HFFc6 (cell line): ENCODE data around the gene CLP1. TPM values are rescaled to one million over a fixed set of nuclear protein-coding genes. Genes with fewer than 3 reads are reported as not detected.

Source experiments
- DNase-seq: peaks from one replicate; pipeline ENCODE4 v3.0.0-alpha.2; 2018
- H3K27ac Mint-ChIP-seq: 2 replicates; pipeline ENCODE4 v1.8.0; 2020; ENCODE audit warnings: mild to moderate bottlenecking, mixed read lengths
- H3K27me3 Mint-ChIP-seq: 2 replicates; pipeline ENCODE4 v1.8.0; 2021; ENCODE audit warnings: mild to moderate bottlenecking, moderate library complexity, mixed read lengths; ENCODE audit not compliant: insufficient read depth
- H3K36me3 Mint-ChIP-seq: 2 replicates; pipeline ENCODE4 v1.8.0; 2021; ENCODE audit warnings: low read depth, mixed read lengths
- H3K4me1 Mint-ChIP-seq: 2 replicates; pipeline ENCODE4 v1.8.0; 2020; ENCODE audit warnings: low read depth, mixed read lengths
- H3K4me3 Mint-ChIP-seq: 2 replicates; pipeline ENCODE4 v1.8.0; 2020; ENCODE audit warnings: mild to moderate bottlenecking, moderate library complexity, mixed read lengths
- H3K9me3 Mint-ChIP-seq: 2 replicates; pipeline ENCODE4 v1.8.0; 2020; ENCODE audit warnings: mild to moderate bottlenecking, mixed read lengths
- CTCF ChIP-seq: fragments of 200-600 bp; sonication (generic); IDR thresholded peaks from 2 replicates; pipeline ENCODE4 v1.5.0; 2021; ENCODE audit warnings: antibody characterized with exemption, mild to moderate bottlenecking
- total RNA-seq, 6 experiments: library from RNA; stranded (reverse); fragmentation: NEBNext Ultra II Directional; extraction: Animal tissue kit (Norgen Biotek cat#: 25700); gene quantifications; 2 replicates in 1 of 6; 3 replicates in 5 of 6; pipeline ENCODE4 v1.2.3, GENCODE V29; 2021

CLP1 gene
- total RNA-seq, 6 experiments from 2014 or later: 13.0 to 17.1 (median 15.6) TPM

DNA sequence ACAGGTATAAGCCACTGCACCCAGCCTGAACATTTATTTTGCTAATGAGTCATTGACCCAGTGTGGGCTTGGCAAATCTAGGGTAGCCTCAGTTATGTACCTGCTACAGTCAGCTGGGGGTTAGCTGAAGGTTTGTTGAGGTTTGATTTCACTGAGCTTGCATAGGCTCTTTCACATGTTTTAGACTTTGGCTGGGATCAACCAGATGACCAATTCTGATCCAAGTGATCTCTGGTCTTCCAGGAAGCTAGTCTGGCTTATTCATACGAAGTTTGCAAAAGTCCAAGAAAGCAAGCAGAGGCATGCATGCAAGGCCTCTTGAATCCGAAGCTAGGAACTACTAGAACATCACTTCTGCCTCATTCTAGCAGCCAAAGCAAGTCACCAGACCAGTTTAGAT lies 39.1 kb upstream of the CLP1 start:
- Mint-ChIP-seq H3K9me3 (peaks cover 5% of the 10 kb centered on the region; the same call in 1 of the 2 replicates), H3K4me3 (no peak overlapping the region), H3K27ac (no peak overlapping the region), H3K27me3 (peaks cover 25% of the 10 kb centered on the region), H3K4me1 (no peaks in the 10 kb centered on the region), H3K36me3 (no peaks in the 10 kb centered on the region)
- no peak for TF ChIP-seq CTCF
- no peak for DNase-seq

- H3K9me3 Mint-ChIP-seq: peaks cover 5% of the 10 kb centered on the region; the same call in 1 of the 2 replicates
- no peak for TF ChIP-seq CTCF
- no peaks in the 10 kb centered on the region for H3K4me1 Mint-ChIP-seq
- H3K36me3 Mint-ChIP-seq: no peaks in the 10 kb centered on the region
- peaks cover 25% of the 10 kb centered on the region for H3K27me3 Mint-ChIP-seq
- H3K27ac Mint-ChIP-seq: no peak overlapping the region
- no peak overlapping the region for H3K4me3 Mint-ChIP-seq
- no peak for DNase-seq
Observed at GRCh38 chr11:57619331-57619730, 38.2 kb upstream of the CLP1 start.

- peaks cover 5% of the 10 kb centered on the region; the same call in 1 of the 2 replicates for H3K9me3 Mint-ChIP-seq
- H3K27ac Mint-ChIP-seq: no peak overlapping the region
- H3K27me3 Mint-ChIP-seq: peaks cover 21% of the 10 kb centered on the region
- no peak for TF ChIP-seq CTCF
- no peak for DNase-seq
- no peak overlapping the region for H3K4me3 Mint-ChIP-seq
- no peaks in the 10 kb centered on the region for H3K4me1 Mint-ChIP-seq
- no peaks in the 10 kb centered on the region for H3K36me3 Mint-ChIP-seq
Observed at GRCh38 chr11:57620467-57620866, 37.1 kb upstream of the CLP1 start.

DNA sequence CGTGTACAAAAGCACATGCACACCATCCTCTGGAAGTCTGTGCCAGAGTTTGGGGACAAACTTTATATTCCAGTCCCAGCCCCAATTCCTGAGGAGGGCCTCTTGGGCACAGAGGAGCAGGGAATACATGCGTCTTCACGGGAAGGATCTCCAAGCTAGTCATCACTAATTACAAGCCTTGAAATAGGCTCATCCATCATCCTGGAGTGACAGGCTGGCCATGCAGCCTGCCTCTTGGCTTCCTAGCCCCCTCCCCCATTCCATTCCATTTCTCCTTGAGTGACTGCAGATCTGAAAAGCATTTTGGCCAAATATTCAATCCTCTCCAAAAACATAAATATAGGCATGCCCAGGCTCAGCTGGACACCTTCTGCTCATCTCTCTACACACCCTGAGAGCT lies 35.3 kb upstream of the CLP1 start:
- TF ChIP-seq CTCF: no peak

DNA sequence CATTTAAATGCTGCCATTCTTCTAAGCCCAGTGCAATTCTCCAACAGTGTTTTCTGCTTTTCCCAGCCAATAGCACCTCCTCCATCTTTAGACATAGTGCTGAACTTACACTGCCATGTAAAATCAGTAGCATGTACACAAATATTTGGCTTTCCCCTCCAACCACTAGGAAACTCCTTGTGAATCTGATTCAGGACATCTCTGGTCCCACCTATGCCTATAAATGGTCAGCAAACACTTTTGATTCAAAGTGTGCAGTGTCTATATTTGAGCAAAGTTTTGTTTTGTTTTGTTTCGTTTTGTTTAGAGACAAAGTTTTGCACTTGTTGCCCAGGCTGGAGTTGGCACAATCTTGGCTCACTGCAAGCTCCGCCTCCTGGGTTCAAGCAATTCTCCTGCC lies 32.7 kb upstream of the CLP1 start:
- no peak overlapping the region for H3K4me3 Mint-ChIP-seq

More for the DNA sequence above, 35.3 kb upstream of the CLP1 start:
- Mint-ChIP-seq H3K4me3 (no peak overlapping the region; the same call in 1 of the 2 replicates), H3K9me3 (peaks cover 5% of the 10 kb centered on the region; the same call in 1 of the 2 replicates), H3K36me3 (no peaks in the 10 kb centered on the region), H3K27me3 (peaks cover 10% of the 10 kb centered on the region), H3K27ac (no peak overlapping the region; the same call in 1 of the 2 replicates), H3K4me1 (no peaks in the 10 kb centered on the region)
- no peak for DNase-seq

More for the DNA sequence above, 32.7 kb upstream of the CLP1 start:
- Mint-ChIP-seq H3K4me1 (no peaks in the 10 kb centered on the region), H3K9me3 (no peaks in the 10 kb centered on the region), H3K36me3 (no peaks in the 10 kb centered on the region), H3K27ac (no peak overlapping the region), H3K27me3 (peaks cover 9% of the 10 kb centered on the region)
- TF ChIP-seq CTCF: no peak
- DNase-seq: no peak
